ENCODE measurements around the gene SLC6A20.

SLC6A20 gene

GRCh38 chr3:45800611-45801010 is 4.3 kb upstream of the SLC6A20 start:
- no peak for DNase-seq

DNA sequence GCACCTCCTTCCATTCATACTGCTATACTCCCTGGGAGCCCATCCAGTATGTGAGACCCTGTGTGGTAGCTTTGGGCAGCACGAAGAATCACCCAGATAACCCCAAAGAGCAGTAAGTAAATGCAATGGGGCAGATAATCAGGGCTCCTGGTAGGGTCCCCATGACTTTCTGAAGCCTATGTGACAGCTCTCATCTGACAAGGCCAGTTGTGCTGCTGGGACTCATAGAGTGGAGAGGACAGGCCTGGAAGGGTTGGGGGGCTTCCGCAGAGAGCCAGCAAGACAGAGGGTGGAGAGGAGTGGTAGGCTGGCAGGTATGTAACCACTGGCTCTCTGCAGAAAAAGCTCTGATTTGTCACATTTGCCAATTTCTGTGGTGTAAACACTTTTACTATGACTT is 3.2 kb upstream of the SLC6A20 start:
- no peak for DNase-seq

DNA sequence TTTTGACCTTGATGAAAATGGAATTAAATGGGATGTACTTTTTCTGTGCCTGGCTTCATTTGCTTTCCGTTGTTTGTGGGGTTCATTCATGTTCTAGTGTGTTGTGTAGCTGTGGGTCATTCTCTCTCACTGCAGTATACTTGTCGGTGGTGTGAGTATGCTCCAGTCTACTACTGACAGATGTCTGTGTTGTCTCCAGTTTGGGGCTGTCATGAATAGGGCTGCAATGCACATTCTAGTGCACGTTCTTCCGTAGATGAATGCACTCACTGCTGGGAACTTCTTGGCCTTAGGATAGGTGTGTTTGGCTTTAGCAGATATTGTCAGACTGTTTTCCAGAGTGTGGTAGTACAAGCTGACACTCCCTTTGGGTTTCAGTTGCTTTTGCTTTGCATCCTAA is 1.7 kb upstream of the SLC6A20 start:
- DNase-seq: no peak

DNA sequence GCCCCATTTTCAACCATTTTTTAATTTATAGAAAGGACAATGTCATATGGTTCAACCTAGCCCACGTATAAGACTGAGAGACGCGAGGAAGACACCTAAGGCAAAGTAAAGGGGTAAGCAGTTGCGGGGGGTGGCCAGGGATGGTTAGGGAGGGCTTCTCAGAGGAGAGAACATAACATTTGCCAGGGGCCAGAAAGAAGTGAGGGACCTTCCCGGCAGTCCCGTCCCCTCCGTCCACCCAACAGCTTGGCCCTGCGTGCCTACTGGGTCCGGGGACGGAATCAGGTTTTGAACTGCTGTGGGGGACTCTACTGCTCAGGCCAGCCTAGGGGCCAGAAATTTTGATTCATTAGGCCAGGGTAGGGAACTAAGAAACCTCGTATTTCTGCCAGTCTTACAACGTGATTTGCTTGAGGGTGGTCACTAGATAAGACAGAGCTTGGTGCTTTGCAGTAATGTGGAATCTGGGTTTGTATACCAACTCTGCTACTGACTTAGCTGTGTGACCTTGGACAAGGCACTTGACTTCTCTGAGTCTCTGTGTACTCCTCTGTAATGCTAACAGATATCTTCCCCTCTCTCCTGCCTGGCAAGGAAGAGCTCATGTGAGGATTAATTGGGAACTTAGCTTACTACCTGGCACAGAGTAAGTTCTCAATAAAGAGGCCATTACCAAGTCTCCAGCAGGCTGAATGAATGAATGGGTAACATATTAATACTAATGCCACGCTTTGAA is 734 bp upstream of the SLC6A20 start:
- DNase-seq: no peak

DNA sequence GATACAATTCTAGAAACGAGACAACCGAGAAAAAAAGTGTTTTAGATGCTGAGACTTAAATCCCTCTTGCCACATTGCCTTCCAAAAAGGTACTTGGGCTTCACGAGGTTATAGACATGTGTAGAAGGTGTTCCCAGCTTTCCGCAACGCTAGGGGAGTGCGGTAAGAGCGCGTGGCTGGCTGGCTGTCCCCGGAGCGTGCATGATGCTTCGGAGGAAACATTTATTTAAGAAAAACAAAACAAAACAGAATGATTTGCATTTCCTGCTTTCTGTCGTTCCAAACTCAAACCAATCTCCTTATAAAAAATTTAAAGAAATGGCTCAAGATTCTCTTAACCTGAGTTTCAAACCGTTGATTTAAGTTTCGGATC is 841 bp downstream of the SLC6A20 start:
- no peak for DNase-seq

- no peak for DNase-seq
These were observed 1.7 kb downstream of the SLC6A20 start for GRCh38 chr3:45794660-45795059.

DNA sequence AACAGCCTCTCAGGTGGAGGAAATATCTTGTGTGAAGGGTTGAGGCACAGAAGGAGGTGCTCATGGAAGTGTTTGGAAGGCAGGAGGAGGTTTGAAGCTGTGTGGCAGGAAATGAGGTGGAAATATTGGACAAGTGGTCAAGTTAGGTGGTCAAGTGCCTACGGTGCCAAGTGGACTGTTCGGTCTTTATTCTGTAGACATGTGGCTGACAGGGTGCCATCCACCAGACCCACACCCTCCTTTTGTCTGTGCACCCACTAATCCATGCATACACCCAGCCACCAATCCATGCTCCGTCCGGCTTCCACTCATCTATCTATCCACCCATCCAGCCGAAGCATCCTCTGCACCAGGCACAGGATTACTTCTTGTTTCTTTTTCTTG is 2.2 kb downstream of the SLC6A20 start:
- DNase-seq: no peak

- DNase-seq: no peak
These were observed 2.7 kb downstream of the SLC6A20 start for GRCh38 chr3:45793482-45794176.

- DNase-seq: no peak
These were observed 3.7 kb downstream of the SLC6A20 start for GRCh38 chr3:45792516-45793172.

GRCh38 chr3:45792036-45792435 is 4.3 kb downstream of the SLC6A20 start:
- DNase-seq: no peak

DNA sequence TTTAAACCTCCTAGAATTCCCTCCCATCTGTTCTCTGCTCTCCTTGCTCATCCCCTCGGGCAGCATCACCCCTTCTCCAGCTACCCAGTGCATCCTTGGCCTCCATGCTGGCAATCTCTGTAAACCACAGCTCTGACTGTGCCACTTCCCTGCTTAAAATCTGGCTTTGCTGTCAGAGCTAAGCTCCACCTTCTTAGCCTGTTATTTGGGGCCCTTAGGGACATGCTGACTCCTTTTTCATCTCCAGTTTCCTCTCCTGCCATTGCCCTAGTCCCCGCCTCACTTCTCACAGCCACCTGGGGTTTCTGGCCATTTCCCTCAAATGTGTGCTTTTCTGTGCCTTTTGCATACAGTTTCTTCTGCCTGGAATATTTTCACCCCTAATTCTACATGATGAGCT is 5.7 kb downstream of the SLC6A20 start:
- no peak for DNase-seq

- DNase-seq: no peak
These were observed 7.0 kb downstream of the SLC6A20 start for GRCh38 chr3:45789235-45789812.

- no peak for DNase-seq
These were observed 8.8 kb downstream of the SLC6A20 start for GRCh38 chr3:45787551-45787950.

DNA sequence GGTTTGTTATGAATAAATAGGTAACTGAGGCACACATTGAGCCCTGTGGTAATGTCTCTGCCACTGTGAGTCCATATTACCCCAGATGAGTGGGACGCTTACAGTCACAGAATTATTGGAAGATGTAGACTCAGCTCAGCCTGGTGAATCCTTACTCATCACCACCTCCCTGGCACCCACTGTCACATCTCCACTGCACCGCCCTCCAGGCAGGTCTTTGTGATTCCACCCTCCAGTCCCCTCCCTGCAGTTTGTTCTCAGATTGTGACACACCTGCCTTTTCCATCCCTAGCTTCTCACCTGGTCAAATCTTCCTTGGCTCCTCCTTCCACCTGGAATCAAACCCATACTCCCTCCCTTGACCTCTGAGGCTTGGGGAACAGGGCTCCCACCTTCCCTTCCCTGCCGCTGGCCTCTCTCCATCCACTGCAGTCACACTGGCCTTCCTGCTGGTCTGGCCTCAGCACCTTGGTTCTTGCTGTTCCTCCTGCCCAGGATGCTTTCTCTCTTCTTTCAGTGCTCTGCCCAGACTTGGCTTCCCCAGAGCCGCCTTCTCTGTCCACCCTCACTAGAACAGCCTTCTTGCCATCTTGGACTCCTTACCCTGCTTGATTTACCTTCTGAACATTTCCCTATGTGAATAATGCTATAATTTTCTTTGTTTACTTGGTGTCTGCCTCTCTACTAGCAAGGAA is 9.4 kb downstream of the SLC6A20 start:
- no peak for DNase-seq

DNA sequence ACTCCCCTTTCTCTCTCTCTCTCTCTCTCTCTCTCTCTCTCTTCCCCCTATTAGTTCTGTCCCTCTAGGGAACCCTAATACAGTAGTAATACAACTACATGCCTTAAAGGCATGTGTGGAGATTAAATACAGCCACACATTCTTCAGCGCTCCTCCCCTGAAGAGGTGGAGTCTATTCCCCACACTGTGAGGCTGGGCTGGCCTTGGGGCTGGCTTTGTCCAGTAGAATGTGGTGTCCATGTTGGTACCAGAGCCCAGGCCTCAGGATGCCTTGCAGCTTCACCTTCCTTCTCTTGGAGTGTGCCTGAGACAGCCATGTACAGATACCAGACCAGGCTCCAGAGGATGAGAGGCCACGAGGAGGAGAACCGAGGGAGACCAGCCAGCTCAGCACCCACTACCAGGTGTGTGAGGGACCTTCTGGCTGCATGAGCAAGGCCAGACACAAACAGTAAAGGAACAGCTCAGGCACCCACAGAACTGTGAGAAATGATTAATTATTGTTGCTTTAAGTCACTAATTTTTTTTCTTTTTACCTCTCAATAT is 10.7 kb downstream of the SLC6A20 start:
- DNase-seq: no peak

DNA sequence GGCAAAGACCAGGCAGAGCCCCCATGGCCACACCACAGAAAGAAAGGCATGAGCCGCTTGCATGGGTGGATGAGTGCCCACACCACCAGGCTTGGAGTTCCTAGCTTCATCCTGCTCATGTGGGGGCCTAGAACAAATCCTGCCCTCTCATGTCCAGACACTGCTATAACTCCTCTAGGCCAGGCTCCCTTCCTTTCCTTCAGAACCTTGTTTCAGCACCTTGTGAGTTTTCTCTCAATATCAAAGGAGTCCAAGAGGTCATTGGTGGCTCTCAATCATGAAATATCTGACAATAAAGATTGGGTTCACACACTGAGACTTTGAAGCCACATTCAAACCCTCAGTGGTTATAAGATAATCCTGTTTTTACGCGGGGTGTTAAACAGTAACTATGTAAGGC is 12.7 kb downstream of the SLC6A20 start:
- no peak for DNase-seq

DNA sequence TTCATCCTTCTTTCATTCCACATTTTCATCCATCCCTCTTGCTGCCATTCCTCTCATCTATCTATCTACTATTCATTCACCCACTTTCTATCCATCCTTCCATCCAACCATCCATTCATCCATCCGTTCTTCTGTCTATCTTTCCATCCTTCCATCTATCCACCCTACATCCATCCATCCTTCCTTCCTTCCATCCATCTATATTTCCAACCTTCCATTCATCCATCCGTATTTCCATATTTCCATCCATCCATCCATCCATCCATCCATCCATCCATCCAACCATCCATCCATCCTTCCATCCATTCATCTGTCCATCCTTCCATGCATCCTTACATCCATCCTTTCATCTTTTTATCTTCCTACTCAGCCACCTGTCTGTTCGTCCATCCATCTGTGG is 14.0 kb downstream of the SLC6A20 start:
- DNase-seq: no peak

GRCh38 chr3:45781841-45782240 is 14.5 kb downstream of the SLC6A20 start:
- no peak for DNase-seq

- no peak for DNase-seq
These were observed 15.1 kb downstream of the SLC6A20 start for GRCh38 chr3:45781271-45781670.

DNA sequence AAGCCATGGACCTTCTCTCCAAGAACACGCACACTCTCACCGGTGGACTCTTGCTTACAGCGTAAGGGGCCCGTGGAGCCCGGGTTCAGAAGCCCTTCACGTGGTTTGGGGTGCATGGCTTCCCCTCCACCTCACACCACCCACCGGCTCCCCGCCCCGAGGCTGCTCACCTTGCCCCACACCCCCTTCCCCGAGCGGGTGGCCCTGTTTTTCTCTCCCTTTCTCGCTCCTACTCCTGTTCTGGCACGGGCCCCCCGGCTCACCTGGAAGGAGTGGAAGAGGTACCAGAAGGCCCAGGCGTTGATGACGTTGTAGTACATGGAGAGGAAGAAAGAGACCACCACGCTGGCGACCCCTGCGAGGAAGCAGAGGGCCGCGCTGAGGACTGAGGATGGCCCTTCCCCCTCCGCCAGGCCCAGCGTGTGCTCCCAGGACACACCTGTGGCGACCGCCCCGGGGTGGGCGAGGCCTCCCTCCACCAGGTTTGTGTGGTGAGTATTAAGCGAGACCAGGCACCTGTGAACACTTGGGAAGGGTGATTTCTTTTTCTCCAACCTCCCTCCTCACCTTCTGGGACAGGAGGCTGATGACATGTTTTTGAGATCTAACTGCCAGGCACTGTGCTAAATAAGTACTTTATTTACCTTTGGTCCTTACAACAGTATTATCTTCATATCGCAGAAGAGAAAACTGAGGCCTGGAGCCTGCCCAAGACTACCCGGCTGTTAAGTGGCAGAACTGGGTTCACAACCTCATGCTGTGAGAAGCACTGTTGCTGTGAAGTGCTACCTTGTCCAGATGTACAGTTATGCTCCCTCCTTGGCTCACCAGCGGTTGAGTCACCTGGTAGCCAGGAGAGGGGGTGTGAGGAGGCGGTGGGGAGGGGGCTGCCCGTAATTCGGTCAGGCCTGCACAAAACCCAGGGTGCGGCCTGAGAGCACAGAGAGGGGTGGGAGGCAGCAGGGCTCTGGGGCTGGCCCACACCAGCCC is 16.3 kb downstream of the SLC6A20 start:
- DNase-seq: no peak

GRCh38 chr3:45778761-45779201 is 17.6 kb downstream of the SLC6A20 start:
- DNase-seq: no peak

Data from stimulated activated CD4-positive, alpha-beta T cell treated with anti-CD3 and anti-CD28 coated beads, Interleukin-2, amount 100 ng/mL, for 48 hours (primary cell).